Astrocyte (in vitro differentiated cells and primary cell): ENCODE measurements around the gene PRSS21. TPM values are rescaled to one million over a fixed set of nuclear protein-coding genes. Genes with fewer than 3 reads are reported as not detected.

Experiments used
- DNase-seq: peaks from one replicate; pipeline ENCODE4 v3.0.0-alpha.2; 2010; ENCODE audit warnings: low read depth
- FAIRE-seq: peaks from 2 replicates; lab custom pipeline; 2011; peaks lifted over from hg19 to GRCh38; lab: Jason Lieb, UNC
- H2AFZ ChIP-seq: 2 replicates; pipeline ENCODE4 v1.6.0; 2012; ENCODE audit warnings: low read depth, low read length, inconsistent platforms
- H3K27ac ChIP-seq: 2 replicates; pipeline ENCODE4 v1.5.1; 2011; ENCODE audit warnings: low read depth, low read length, inconsistent platforms
- H3K27me3 ChIP-seq: 2 replicates; pipeline ENCODE4 v1.6.0; 2011; ENCODE audit warnings: low read length, inconsistent platforms; ENCODE audit not compliant: insufficient read depth
- H3K36me3 ChIP-seq: 2 replicates; pipeline ENCODE4 v1.5.1; 2011; ENCODE audit warnings: low read length, inconsistent platforms; ENCODE audit not compliant: insufficient read depth
- H3K4me1 ChIP-seq: 2 replicates; pipeline ENCODE4 v1.5.1; 2011; ENCODE audit warnings: low read length, inconsistent platforms; ENCODE audit not compliant: insufficient read depth
- H3K4me2 ChIP-seq: 2 replicates; pipeline ENCODE4 v1.6.0; 2012; ENCODE audit warnings: low read length, inconsistent platforms
- H3K4me3 ChIP-seq: 2 replicates; pipeline ENCODE4 v1.5.1; 2011; ENCODE audit warnings: low read depth, mild to moderate bottlenecking, low read length, inconsistent platforms; ENCODE audit not compliant: insufficient read depth
- H3K79me2 ChIP-seq: 2 replicates; pipeline ENCODE4 v1.6.0; 2012; ENCODE audit warnings: mild to moderate bottlenecking, low read length, inconsistent platforms; ENCODE audit not compliant: insufficient read depth
- H3K9ac ChIP-seq: 2 replicates; pipeline ENCODE4 v1.6.0; 2012; ENCODE audit warnings: mild to moderate bottlenecking, low read length, inconsistent platforms
- H3K9me3 ChIP-seq: 2 replicates; pipeline ENCODE4 v1.5.1; 2012; ENCODE audit warnings: low read depth, mild to moderate bottlenecking, low read length, inconsistent platforms; ENCODE audit not compliant: insufficient read depth
- H4K20me1 ChIP-seq: 2 replicates; pipeline ENCODE4 v1.6.0; 2012; ENCODE audit warnings: low read length, inconsistent platforms; ENCODE audit not compliant: insufficient read depth
- H3K27ac Mint-ChIP-seq: one replicate; pipeline ENCODE4 v1.8.0; 2021; ENCODE audit warnings: mild to moderate bottlenecking, mixed read lengths; ENCODE audit not compliant: unreplicated experiment
- H3K27me3 Mint-ChIP-seq: one replicate; pipeline ENCODE4 v1.8.0; 2021; ENCODE audit warnings: low read depth, mixed read lengths; ENCODE audit not compliant: unreplicated experiment
- H3K36me3 Mint-ChIP-seq: one replicate; pipeline ENCODE4 v1.8.0; 2021; ENCODE audit warnings: low read depth, mixed read lengths; ENCODE audit not compliant: unreplicated experiment
- H3K4me1 Mint-ChIP-seq: one replicate; pipeline ENCODE4 v1.8.0; 2021; ENCODE audit warnings: low read depth, mixed read lengths; ENCODE audit not compliant: unreplicated experiment
- H3K4me3 Mint-ChIP-seq: one replicate; pipeline ENCODE4 v1.8.0; 2021; ENCODE audit warnings: mild to moderate bottlenecking, moderate library complexity, mixed read lengths; ENCODE audit not compliant: unreplicated experiment
- H3K9me3 Mint-ChIP-seq: one replicate; pipeline ENCODE4 v1.8.0; 2021; ENCODE audit warnings: mild to moderate bottlenecking, mixed read lengths; ENCODE audit not compliant: unreplicated experiment
- CTCF ChIP-seq: IDR thresholded peaks from 2 replicates; pipeline ENCODE4 v1.5.1; 2011; ENCODE audit warnings: low read depth, mild to moderate bottlenecking, inconsistent platforms, low read length, moderate library complexity; ENCODE audit not compliant: insufficient read depth
- EZH2 ChIP-seq: IDR thresholded peaks from 2 replicates; pipeline ENCODE4 v1.6.1; 2012; ENCODE audit warnings: mild to moderate bottlenecking, low read length, inconsistent platforms; ENCODE audit not compliant: insufficient read depth
- total RNA-seq: library from RNA; stranded (reverse); gene quantifications from 2 replicates; pipeline ENCODE4 v1.2.1, GENCODE V29; 2021

PRSS21 gene
- total RNA-seq, 1 donor from 2014 or later: not detected

- Mint-ChIP-seq H3K9me3 (peaks cover 5% of the 10 kb centered on the region), H3K36me3 (no peaks in the 10 kb centered on the region), H3K4me3 (no peak overlapping the region), H3K4me1 (peaks cover 2% of the 10 kb centered on the region), H3K27ac (no peak overlapping the region), H3K27me3 (peaks cover 11% of the 10 kb centered on the region)
- H3K4me2 ChIP-seq: no peak overlapping the region
- no peaks in the 10 kb centered on the region for H3K36me3 ChIP-seq
- no peaks in the 10 kb centered on the region for H3K9me3 ChIP-seq
- TF ChIP-seq EZH2 (no peak), CTCF (no peak)
- no peak overlapping the region for H3K27ac ChIP-seq
- no peak for DNase-seq
- no peak overlapping the region for H3K4me3 ChIP-seq
- FAIRE-seq: no peak
- H4K20me1 ChIP-seq: no peaks in the 10 kb centered on the region
- H2AFZ ChIP-seq: no peak overlapping the region
- no peak overlapping the region for H3K9ac ChIP-seq
- H3K4me1 ChIP-seq: peaks cover 3% of the 10 kb centered on the region
- H3K79me2 ChIP-seq: no peaks in the 10 kb centered on the region
- H3K27me3 ChIP-seq: peaks cover 6% of the 10 kb centered on the region
Observed at GRCh38 chr16:2852731-2853507, 35.9 kb downstream of the PRSS21 start.

GRCh38 chr16:2853531-2854073, 36.6 kb downstream of the PRSS21 start:
- Mint-ChIP-seq H3K4me3 (no peak overlapping the region), H3K9me3 (peaks cover 5% of the 10 kb centered on the region), H3K4me1 (peaks cover 2% of the 10 kb centered on the region), H3K27ac (no peak overlapping the region), H3K27me3 (peaks cover 11% of the 10 kb centered on the region), H3K36me3 (no peaks in the 10 kb centered on the region)
- FAIRE-seq: no peak
- no peak overlapping the region for H3K4me3 ChIP-seq
- no peaks in the 10 kb centered on the region for H3K79me2 ChIP-seq
- no peak overlapping the region for H2AFZ ChIP-seq
- no peaks in the 10 kb centered on the region for H3K36me3 ChIP-seq
- DNase-seq: no peak
- H3K4me1 ChIP-seq: peaks cover 5% of the 10 kb centered on the region
- peaks cover 6% of the 10 kb centered on the region for H3K27me3 ChIP-seq
- no peaks in the 10 kb centered on the region for H3K9me3 ChIP-seq
- H3K9ac ChIP-seq: no peak overlapping the region
- H3K27ac ChIP-seq: no peak overlapping the region
- H4K20me1 ChIP-seq: no peaks in the 10 kb centered on the region
- no peak overlapping the region for H3K4me2 ChIP-seq
- no peak for TF ChIP-seq CTCF
- no peak for TF ChIP-seq EZH2
